Activated CD4-positive, CD25-positive, alpha-beta regulatory T cell treated with anti-CD3 and anti-CD28 coated beads, Interleukin-2, amount 50 U/mL, for 24 hours (primary cell): ENCODE data around the gene CMTR1.

Experiments
- ATAC-seq, 2 donors: fragments of 150-1000 bp; cut with Tn5 transposase; one replicate each; pipeline ENCODE4 v1.10.0; 2021; ENCODE audit warnings: mild to moderate bottlenecking in 1 of 2, moderate library complexity in 1 of 2

Gene CMTR1

GRCh38 chr6:37478827-37479226 lies 45.8 kb downstream of the CMTR1 start:
- ATAC-seq = no peak

DNA sequence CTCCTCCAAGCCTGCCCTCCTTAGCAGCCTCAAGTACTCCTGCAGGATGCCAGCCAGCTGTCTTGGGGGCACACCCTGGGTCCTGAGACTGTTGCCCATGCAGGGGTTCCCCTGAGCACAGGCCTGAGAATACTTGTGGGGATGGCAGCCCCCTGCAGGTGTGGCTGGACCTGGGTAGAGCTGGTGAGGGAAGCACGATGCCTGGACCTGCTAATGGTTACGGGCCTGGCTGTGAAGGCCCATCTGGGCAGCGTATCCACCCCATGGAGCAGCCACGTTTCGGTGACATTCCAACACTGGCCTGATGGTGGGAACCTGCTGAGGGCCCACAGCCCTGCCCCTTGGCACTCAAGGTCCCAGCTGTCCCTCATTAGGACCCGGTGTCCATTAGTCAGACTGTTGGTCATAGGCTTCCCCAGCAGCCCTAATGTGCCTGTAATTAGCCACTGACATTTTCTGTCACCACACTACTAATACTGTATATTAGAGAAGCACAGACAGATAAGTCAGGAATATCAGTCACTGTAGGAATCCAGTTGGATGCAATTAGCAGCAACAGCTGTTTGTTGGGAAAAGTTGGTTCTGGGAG lies 46.3 kb downstream of the CMTR1 start:
- no peak for ATAC-seq

GRCh38 chr6:37480118-37480736 lies 47.2 kb downstream of the CMTR1 start:
- ATAC-seq = no peak

DNA sequence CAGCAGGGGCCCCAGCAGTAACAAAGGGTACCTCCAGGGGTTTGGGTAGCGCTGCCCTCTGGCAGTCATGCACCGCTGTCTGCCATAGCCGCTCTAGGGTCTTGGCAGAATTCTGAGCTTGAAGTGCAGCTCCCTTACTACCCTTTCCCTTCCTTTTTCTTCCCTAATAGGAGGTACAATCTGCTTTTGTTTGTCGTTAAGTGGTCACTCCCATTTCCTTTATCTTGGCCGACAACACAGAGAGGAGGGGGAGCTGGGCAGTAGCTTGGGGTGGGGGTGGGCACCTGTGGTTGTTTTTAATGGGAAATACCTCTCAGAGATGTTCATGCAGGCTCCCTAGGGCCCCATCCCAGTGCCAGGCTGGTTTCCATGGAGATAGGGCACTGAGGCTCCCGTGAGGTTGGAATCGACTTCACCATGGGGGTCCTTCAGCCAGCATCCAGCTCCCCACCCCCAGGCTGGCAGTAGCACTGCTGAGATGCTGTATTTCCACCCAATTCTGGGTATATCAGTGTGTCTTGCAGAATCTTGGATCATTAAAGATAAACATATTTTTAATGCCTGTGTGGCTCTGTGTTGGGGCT lies 48.0 kb downstream of the CMTR1 start:
- ATAC-seq = no peak

DNA sequence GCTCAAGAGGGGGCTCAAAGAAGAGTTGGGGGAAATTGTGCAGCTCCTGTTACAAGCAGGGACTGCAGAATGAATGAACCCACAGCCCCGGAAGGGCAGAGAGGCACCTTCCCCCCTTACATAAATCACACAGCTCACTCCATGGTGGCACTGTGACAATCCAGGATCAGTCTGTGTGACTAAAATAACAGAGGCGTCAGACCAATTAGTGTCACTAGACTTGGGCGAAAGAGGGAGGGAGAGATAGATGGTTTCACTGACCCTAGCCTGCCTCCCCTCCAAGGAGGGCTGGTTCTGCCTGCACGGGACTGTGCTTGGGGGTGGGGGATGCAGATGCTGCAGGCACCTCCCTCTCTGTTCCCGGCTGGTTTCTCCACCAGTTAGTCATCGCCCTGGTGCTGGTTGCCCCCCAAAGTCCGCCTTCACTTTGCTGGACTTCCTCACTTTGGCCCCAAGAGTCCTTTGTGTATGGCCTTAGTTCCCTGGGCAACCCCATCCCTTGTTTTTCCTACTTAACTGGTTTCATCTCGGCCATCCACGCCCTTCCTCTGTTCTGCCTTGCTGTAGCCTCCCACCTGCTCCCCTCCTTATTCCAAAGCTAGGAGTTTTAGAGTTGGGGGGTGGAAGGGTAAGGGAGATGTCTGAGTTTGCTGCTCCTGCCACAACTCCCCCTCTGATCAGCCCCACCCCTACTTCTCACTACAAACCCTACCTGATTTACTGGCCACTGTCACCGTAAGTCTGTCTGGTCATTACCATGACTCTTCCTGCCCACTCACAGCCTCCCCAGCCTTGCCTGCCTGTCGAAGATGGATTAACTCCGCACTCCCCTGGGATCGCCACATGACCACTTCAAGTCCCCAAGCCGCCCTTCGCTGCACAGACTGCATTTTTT lies 48.9 kb downstream of the CMTR1 start:
- ATAC-seq = no peak

GRCh38 chr6:37482606-37483251 lies 49.7 kb downstream of the CMTR1 start:
- ATAC-seq = no peak

GRCh38 chr6:37483252-37483901 lies 50.4 kb downstream of the CMTR1 start:
- ATAC-seq = no peak

GRCh38 chr6:37483917-37484785 lies 51.1 kb downstream of the CMTR1 start:
- peak; percentile 62 to 67 for ATAC-seq

- ATAC-seq = no peak
These were observed 51.8 kb downstream of the CMTR1 start for GRCh38 chr6:37484786-37485170.

GRCh38 chr6:37485291-37485702 lies 52.3 kb downstream of the CMTR1 start:
- ATAC-seq = no peak

DNA sequence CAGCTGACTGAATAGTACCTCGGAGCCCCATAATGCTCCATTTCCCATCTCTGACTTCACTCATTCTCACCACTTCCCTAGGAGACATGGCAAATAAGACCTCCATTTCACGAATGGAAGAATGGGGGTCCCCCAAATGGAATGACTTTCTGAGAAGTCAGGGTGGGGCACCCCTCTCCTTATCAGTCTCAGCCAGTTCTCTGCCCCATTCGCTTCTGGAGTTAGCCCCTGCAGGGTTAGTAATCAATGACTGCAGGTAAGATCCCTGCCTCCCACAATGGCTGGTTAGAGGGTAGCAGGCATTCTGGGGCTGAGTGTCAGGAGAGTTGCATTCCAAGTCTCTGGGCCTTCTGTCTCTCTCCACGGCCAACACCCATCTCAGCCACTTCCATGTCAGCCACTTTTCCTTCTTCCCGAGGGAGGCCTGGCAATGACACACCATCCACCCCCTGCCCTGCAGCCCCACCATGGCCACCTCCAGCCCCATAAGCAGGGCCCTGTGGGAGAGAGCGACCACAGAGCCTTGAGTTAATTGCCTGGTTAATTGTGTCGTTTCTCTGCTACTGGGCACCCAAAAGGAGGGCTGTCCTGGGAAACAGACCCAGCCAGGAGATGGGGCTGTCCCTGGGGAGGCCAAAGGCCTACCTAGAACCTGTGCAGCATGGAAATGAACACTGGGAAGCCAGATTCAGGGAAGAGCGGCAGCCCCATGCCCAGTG lies 53.3 kb downstream of the CMTR1 start:
- ATAC-seq = no peak

DNA sequence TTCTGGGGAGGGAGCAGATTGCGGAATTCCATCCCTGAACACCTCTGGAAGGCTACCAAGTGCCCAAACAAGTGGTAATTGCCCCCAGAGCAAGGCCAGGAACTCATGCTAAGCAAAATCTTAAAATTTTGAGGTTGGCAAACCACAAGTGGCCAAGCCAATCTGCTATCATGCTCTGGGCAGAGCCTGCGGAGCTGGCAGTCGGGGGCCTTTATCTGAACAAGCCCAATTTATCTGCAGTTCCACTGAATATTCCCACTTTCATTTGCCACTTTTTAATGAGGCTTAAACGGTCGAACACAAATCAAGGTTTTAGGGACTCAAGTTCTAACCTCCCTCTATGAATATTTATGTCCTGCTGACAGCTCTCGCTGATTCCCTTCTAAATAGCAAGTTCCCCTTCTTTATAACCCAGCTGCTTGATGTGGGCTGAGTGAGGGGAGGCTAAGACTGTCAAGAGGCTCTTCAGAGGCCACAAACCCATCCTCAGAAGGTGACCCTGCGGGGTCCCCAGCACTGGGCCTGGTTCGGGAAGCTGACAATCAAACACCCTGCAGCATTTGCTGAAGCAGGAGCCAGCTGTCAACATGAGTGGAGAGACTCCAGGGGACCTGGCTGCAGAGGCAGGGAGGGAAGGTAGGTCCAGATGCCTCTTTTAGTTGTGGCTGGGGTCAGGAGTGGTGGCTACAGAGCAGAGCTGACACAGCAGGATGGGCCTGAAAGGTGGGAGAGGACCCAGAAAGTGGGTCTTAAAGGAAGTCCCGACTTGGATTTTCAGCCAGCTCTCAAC lies 54.8 kb downstream of the CMTR1 start:
- no peak for ATAC-seq

- ATAC-seq = peak; percentile 71 to 89
These were observed 55.5 kb downstream of the CMTR1 start for GRCh38 chr6:37488476-37488875.

- ATAC-seq = peak; percentile 18 to 49
These were observed 56.8 kb downstream of the CMTR1 start for GRCh38 chr6:37489697-37490336.

DNA sequence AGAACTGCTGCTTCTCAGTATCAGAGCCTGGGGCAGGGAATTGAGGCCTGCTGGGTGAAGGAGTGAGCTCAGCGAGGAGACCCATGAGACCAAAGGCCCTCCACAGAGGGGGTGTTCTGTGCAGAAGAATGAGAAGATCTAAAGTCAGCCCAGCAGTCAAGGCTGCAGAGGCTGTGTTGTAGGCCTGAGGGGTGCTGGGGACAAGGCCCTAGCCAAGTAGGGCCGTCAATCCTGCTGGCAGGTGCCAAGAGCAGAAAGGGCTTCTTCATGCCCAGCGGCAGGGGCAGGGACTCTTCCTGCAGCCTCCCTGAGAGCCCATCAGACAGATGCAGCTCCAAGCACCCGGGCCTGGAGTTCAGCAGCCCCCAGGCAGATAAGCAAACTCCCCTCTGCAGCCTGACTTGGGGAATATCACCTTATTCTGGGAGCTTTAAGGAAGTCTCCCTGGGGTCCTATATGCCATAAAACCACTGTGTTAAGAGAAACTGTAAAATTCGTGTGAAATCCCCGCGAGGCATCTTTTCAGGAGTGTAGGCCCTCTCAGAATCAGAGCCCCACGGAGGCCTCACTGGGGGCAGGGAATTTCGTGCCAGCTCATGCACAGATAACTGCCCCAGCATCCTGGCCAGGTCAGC lies 57.6 kb downstream of the CMTR1 start:
- no peak for ATAC-seq

DNA sequence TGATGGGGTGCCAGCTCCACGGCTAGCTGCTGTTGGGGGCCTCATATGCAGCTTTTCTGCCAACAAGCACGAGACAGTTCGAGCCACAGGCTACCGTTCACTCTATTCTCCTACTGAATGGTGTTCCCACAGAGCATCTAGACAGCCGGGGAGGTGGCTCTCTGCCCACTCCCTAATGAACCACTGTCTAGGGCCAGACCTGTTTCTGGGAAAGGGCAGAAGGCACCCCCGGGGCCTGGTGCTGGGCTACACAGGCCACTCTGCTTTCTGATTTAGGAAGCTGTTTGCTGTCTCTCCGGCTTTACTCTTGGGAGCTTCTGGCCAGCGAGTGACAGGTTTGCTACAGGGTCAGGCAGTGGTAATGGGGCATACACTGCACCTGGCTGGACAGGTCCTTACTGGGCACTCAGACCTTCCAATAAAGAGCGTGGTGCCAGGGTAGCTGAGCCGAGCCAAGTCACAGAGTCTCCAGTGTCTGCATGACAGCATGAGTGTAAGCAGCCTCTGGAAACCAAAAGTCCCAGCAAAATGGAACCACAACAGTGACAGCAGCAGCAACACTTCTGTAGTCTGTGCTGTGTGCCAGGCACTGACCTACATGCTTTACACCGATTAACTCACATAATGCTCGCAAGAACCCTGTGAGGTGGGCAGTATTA lies 58.3 kb downstream of the CMTR1 start:
- peak; percentile 5 to 21 for ATAC-seq

GRCh38 chr6:37491830-37492208 lies 58.8 kb downstream of the CMTR1 start:
- no peak for ATAC-seq
